ENCODE data around the gene CYTH1. TPM values are rescaled to one million over a fixed set of nuclear protein-coding genes. Genes with fewer than 3 reads are reported as not detected.
A peak's percentile ranks its signal among the peaks of the same experiment; 100 is the strongest.
"Not testable (repeated sequence)": the region's sequence is repeated elsewhere in the genome, so short reads cannot be mapped to it uniquely, and the experiment has no call there.

The CYTH1 gene
- total RNA-seq, 2 experiments from 2014 or later: 145 to 149 TPM

DNA sequence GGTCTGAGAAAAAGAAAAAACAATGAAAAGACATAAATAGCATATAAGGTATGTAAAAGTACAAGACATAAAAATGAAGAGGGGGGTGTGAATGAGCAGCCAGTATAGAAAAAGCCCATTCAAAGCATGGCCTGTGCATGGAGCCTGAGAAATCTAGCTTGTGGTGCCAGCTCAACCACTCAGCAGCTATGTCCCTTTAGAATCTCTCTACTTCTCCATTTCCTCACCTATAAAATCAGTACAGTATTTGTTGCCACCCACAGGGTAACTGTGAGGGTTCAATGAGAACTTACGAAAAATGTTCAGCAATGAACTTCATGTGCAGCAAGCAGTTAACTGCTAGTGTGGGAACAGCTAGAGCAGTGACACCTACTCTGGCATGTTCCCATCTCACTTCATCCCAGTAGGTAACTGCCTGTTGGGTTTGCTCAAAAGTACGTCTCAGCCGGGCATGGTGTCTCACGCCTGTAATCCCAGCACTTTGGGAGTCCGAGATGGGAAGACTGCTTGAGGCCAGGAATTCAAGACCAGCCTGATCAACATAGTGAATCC lies 15.3 kb downstream of the CYTH1 start:
- Mint-ChIP-seq H3K27me3 (ENCODE audit: low read depth) (no peaks in the 10 kb centered on the region), H3K36me3 (ENCODE audit: low read depth) (peaks cover 2% of the 10 kb centered on the region), H3K9me3 (no peaks in the 10 kb centered on the region), H3K4me1 (ENCODE audit: low read depth) (peaks cover 41% of the 10 kb centered on the region), H3K4me3 (no peak overlapping the region), H3K27ac (no peak overlapping the region)
- intact Hi-C loops (cut with micrococcal nuclease): no loop called here
- CTCF ChIA-PET: interaction anchor here (0.9 to 1.1 kb wide), 2 partner anchors 44 to 60 kb away, joined by 3 to 5 read pairs; no protein-coding TSS in a partner anchor
- DNase-seq: no peak

DNA sequence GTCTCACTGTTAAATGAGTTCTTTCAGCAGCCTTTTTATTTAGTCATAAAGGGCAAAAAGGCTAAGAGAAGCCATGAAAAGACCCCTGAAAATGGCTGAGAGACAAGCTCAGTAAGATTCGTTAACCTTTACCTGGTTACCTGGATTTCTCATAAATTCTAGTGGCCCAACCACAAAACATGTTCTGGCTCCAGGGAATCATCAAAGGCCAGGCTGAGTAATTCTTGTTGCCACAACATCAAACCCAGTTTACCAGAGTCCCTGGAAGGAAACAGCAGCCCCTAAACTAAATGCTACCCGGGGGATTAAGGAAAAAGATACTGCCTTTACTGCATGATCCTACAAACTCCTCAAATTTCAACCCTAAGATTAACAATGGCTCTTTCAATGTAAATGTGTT lies 15.8 kb downstream of the CYTH1 start:
- Mint-ChIP-seq H3K36me3 (ENCODE audit: low read depth) (no peaks in the 10 kb centered on the region), H3K4me1 (ENCODE audit: low read depth) (peaks cover 39% of the 10 kb centered on the region), H3K27ac (no peak overlapping the region), H3K4me3 (no peak overlapping the region), H3K27me3 (ENCODE audit: low read depth) (no peaks in the 10 kb centered on the region), H3K9me3 (no peaks in the 10 kb centered on the region)
- no peak for DNase-seq
- CTCF ChIA-PET: interaction anchor here (1.1 kb wide), 1 partner anchor 45 kb away, joined by 3 read pairs; no protein-coding TSS in a partner anchor
- intact Hi-C loops (cut with micrococcal nuclease): no loop called here

DNA sequence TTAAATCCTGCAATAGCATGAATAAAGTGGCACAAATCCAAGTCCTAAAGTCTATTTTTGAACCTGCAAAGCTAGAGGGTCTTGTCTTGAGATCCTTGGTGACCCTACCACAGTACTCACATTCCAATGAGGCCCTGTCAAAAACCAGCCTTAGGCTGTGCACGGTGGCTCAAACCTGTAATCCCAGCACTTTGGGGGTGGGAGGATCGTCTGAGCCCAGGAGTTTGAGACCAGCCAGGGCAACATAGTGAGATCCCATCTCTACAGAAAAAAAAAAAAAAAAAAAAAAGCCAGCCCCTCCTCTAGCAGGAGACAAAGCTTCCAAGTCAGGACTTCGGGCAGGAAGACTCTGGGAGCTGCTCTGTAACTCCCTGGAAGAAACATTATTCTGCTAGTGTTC lies 16.3 kb downstream of the CYTH1 start:
- no peaks in the 10 kb centered on the region for H3K9me3 Mint-ChIP-seq
- no peak overlapping the region for H3K4me3 Mint-ChIP-seq
- H3K27me3 Mint-ChIP-seq (ENCODE audit: low read depth): no peaks in the 10 kb centered on the region
- no peaks in the 10 kb centered on the region for H3K36me3 Mint-ChIP-seq (ENCODE audit: low read depth)
- H3K4me1 Mint-ChIP-seq (ENCODE audit: low read depth): peaks cover 41% of the 10 kb centered on the region
- peak overlapping the region; percentile 39 for H3K27ac Mint-ChIP-seq
- intact Hi-C loops (cut with micrococcal nuclease): no loop called here
- no peak for DNase-seq
- CTCF ChIA-PET: interaction anchor here (1.1 kb wide), 1 partner anchor 45 kb away, joined by 3 read pairs; no protein-coding TSS in a partner anchor

DNA sequence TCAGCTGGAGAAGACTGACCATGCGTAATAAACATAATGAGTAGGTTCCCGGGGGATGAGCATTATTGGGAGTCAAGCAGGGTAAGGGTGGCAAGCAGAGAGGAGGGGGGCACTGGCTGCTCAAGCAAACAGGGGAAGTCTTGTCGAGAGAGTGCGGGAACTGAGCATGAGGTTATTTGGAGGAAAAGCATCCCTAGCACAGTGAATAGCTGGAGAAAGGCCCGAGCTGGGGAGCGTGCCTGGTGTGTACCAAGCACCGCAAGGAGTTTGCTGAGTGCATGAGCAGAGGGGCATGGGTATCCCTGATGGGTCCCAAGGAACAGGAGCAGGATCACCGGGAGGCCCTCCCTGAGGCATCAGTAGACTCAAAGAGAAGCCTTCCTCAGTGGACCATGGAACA lies 17.2 kb downstream of the CYTH1 start:
- intact Hi-C loops (cut with micrococcal nuclease): no loop called here
- CTCF ChIA-PET: interaction anchor here (0.7 kb wide), 1 partner anchor 18 kb away, joined by 3 read pairs; no protein-coding TSS in a partner anchor
- Mint-ChIP-seq H3K9me3 (no peaks in the 10 kb centered on the region), H3K27me3 (ENCODE audit: low read depth) (no peaks in the 10 kb centered on the region), H3K27ac (peak overlapping the region; percentile 77), H3K4me1 (ENCODE audit: low read depth) (peaks cover 42% of the 10 kb centered on the region), H3K36me3 (ENCODE audit: low read depth) (no peaks in the 10 kb centered on the region), H3K4me3 (peak overlapping the region; percentile 7)
- no peak for DNase-seq

DNA sequence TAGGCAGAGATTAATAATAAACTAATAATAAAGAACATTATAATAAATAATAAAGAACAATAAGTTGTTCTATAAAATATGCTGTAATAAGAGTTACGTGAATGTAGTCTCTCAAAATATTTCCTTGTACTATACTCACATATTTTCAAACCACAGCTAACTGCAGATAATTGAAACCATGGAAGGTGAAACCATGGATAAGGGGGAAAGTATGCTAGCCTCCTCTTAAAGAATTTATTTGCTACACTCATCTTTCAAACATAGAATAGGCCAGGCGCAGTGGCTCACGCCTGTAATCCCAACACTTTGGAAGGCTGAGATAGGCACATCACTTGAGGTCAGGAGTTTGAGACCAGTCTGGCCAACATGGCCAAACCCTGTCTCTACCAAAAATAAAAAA lies 18.5 kb downstream of the CYTH1 start:
- Mint-ChIP-seq H3K36me3 (ENCODE audit: low read depth) (peaks cover 3% of the 10 kb centered on the region), H3K27me3 (ENCODE audit: low read depth) (no peaks in the 10 kb centered on the region), H3K4me3 (no peak overlapping the region), H3K4me1 (ENCODE audit: low read depth) (peaks cover 54% of the 10 kb centered on the region), H3K27ac (peak overlapping the region; percentile 46), H3K9me3 (no peaks in the 10 kb centered on the region)
- intact Hi-C loops (cut with micrococcal nuclease): no loop called here
- DNase-seq: no peak
- CTCF ChIA-PET: interaction anchor here (0.6 kb wide), 1 partner anchor 204 kb away, joined by 3 read pairs; no protein-coding TSS in a partner anchor

DNA sequence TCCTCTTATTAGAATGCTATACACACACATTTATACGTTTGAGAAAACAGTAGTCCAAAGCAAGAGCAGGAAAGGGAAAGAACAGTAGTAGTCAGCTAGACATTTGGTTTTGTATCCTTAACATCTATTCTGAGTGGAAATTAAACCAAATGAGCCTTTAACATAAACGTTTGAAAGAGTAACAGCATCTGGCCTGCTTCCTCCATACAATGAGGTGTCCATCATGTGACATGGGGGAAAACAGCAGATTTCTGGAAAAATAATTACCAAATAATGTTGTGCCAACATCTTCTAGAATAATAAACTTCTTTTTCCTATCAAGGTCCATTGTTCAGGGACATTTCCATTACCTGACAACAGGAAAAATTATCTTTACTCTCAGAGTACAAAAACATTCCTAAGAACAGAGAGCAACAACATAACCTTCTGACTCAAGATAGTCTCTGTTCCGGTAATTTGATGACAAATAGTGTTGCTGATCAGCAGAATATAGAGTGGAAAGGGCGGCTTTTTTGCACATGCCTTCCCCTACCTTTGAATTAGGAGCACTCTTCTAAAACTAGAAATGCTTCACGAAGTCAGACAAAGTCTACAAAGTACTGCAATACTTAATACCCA lies 20.2 kb downstream of the CYTH1 start:
- CTCF ChIA-PET: interaction anchor here (0.6 to 1.0 kb wide), 3 partner anchors 14 to 128 kb away, joined by 3 to 6 read pairs (median 3); no protein-coding TSS in a partner anchor
- Mint-ChIP-seq H3K4me3 (no peak overlapping the region), H3K27me3 (ENCODE audit: low read depth) (no peaks in the 10 kb centered on the region), H3K9me3 (no peaks in the 10 kb centered on the region), H3K27ac (peak overlapping the region; percentile 91), H3K36me3 (ENCODE audit: low read depth) (peaks cover 4% of the 10 kb centered on the region), H3K4me1 (ENCODE audit: low read depth) (peaks cover 70% of the 10 kb centered on the region)
- intact Hi-C loops (cut with micrococcal nuclease): loop anchor here (1.0 kb wide), 1 partner anchor 10 kb away; no protein-coding TSS in a partner anchor
- DNase-seq: peak; percentile 61

DNA sequence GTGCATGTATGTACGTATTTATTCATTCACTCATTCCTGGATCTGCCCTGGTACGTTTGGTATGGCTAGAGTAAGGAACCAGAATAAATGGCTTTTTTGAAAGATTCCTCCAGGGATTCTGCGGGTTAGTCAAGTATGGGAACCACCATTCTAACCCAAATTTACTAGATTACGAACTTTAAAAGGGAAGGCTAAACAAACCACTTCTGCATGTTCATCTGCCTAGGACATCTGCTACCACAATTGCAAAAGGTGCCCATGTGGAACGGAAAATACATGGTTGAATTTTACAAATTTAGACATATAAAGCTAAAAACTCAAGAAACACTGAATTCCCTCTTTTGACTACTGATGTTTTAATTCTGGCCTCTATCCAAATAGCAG lies 22.1 kb downstream of the CYTH1 start:
- CTCF ChIA-PET: interaction anchor here (0.5 to 1.6 kb wide), 2 partner anchors 11 to 53 kb away, joined by 3 to 9 read pairs; no protein-coding TSS in a partner anchor
- H3K9me3 Mint-ChIP-seq: no peaks in the 10 kb centered on the region
- intact Hi-C loops (cut with micrococcal nuclease): loop anchor here (1.0 kb wide), 3 partner anchors 9 to 19 kb away; no protein-coding TSS in a partner anchor
- no peak for DNase-seq
- H3K27ac Mint-ChIP-seq: peak overlapping the region; percentile 95
- no peaks in the 10 kb centered on the region for H3K27me3 Mint-ChIP-seq (ENCODE audit: low read depth)
- peaks cover 86% of the 10 kb centered on the region for H3K4me1 Mint-ChIP-seq (ENCODE audit: low read depth)
- peak overlapping the region; percentile 70 for H3K4me3 Mint-ChIP-seq
- peaks cover 7% of the 10 kb centered on the region for H3K36me3 Mint-ChIP-seq (ENCODE audit: low read depth)

DNA sequence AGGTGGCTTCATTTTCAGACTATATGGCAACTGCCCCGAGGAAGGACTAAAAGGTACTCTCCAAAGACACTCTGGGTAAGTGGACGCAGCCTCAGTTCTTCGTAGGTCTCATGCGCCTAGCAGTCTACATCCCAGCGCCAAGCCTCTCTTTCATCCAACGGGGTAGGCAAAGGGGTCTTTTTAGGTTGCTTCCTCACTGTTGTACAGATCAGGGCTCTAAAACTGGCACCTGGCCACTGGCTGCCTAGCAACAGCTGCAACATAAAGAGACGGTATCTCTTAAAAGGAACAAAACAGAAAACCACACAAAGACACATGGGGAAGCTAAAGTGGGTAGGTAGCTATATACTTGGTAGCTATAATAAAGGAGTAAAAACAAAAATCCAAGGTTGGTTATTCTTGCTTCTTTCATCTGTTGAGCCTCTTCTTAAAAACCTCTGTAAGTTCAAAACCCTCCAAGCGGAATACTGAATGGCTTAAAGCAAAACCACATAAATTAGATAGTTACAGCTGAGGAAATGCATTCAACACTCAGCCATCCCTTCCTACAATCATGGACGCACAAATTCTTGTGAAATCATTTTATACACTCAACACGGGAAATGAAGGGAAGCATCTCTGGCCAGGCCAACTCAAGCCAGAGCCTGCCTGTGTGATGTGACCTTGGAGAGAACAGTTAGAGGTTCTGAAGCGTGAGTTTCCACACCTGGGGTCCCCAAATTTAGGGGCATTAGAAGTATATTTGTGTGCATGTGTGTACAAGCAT lies 22.7 kb downstream of the CYTH1 start:
- intact Hi-C loops (cut with micrococcal nuclease): loop anchor here (1.0 kb wide), 3 partner anchors 10 to 20 kb away; no protein-coding TSS in a partner anchor
- Mint-ChIP-seq H3K36me3 (ENCODE audit: low read depth) (peaks cover 7% of the 10 kb centered on the region), H3K27me3 (ENCODE audit: low read depth) (no peaks in the 10 kb centered on the region), H3K4me3 (peak overlapping the region; percentile 70), H3K9me3 (no peaks in the 10 kb centered on the region), H3K4me1 (ENCODE audit: low read depth) (peaks cover 83% of the 10 kb centered on the region), H3K27ac (peak overlapping the region; percentile 95)
- CTCF ChIA-PET: interaction anchor here (0.5 to 1.6 kb wide), 3 partner anchors 12 to 52 kb away, joined by 3 to 9 read pairs (median 3); no protein-coding TSS in a partner anchor
- peak; percentile 86 for DNase-seq

DNA sequence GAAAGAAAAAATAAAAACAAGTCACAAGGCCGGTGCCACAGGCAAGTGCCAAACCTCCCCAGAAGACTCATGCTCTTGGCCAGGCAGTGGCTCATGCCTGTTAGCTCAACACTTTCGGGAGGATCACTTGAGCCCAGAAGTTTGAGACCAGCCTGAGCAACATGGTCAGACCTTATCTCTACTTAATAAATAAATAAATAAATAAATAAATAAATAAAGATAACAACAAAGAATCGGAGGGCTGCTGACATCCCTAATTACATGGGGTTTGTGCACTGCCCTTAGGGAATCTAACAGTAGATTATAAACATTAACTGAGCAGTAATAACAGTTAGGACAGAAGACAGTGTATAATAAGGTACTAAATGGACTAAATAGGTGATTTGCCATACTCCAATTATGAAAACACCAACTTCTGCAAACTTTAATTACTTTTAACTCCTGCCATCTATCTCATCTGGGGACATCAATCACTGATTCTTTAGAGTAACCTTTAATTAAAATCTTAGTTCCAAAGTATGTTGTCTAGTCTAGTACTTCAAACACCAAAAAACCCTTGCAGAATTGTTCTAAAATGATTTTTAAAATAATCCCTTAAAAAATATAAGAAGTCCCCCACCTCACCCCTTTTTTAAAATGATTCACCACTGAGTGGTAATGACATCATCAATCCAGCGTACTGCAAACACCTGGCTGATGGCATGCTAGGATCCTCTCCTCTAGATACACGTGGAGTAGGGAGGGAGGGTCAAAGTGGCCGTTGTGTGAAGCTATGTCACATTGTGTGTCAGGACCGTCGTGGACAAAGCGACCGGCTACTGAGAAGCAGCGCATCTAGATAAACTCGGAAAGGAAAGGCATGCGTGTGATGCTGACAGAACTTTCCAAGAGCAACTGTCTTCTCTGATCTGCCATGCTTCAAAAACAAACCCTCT lies 28.5 kb downstream of the CYTH1 start:
- peak overlapping the region; percentile 93 for H3K27ac Mint-ChIP-seq
- peak overlapping the region; percentile 57 for H3K4me3 Mint-ChIP-seq
- peaks cover 89% of the 10 kb centered on the region for H3K4me1 Mint-ChIP-seq (ENCODE audit: low read depth)
- intact Hi-C loops (cut with micrococcal nuclease): no loop called here
- H3K9me3 Mint-ChIP-seq: no peaks in the 10 kb centered on the region
- DNase-seq: peak; percentile 72
- H3K36me3 Mint-ChIP-seq (ENCODE audit: low read depth): peaks cover 4% of the 10 kb centered on the region
- CTCF ChIA-PET: interaction anchor here (0.6 to 0.8 kb wide), 2 partner anchors 25 to 46 kb away, joined by 3 read pairs; no protein-coding TSS in a partner anchor
- H3K27me3 Mint-ChIP-seq (ENCODE audit: low read depth): no peaks in the 10 kb centered on the region

DNA sequence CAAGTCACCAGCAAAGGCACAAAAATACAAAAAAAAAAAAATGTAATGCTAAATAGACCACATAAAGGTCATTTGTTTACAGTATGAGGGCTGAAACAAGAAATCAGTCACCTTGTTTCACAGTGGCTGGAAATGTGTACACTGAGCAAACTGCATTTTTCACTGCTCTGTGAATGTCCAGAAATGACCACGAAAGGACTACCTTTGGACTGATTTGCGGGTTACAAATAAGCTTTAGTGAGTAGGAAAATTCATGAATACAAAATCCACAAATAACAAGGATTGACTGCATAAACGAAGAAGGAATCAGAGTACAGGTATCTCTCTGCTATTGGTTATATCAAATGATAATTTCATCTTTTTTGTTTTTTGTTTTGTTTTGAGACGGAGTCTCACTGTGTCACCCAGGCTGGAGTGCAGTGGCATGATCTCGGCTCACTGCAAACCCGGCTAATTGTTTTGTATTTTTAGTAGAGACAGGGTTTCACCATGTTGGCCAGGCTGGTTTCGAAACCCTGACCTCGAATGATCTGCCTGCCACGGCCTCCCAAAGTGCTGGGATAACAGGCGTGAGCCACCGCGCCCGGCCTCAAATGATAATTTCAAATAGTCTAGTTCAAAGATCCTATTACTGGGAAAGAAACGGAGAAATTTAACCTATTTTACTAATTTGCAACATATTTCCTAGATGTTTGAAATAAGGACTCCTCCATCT lies 30.5 kb downstream of the CYTH1 start:
- H3K4me1 Mint-ChIP-seq (ENCODE audit: low read depth): peaks cover 88% of the 10 kb centered on the region
- CTCF ChIA-PET: interaction anchor here (1.2 kb wide), 1 partner anchor 16 kb away, joined by 3 read pairs; no protein-coding TSS in a partner anchor
- H3K27me3 Mint-ChIP-seq (ENCODE audit: low read depth): no peaks in the 10 kb centered on the region
- H3K4me3 Mint-ChIP-seq: no peak overlapping the region
- DNase-seq: no peak
- peak overlapping the region; percentile 93 for H3K27ac Mint-ChIP-seq
- H3K9me3 Mint-ChIP-seq: no peaks in the 10 kb centered on the region
- intact Hi-C loops (cut with micrococcal nuclease): no loop called here
- peaks cover 2% of the 10 kb centered on the region for H3K36me3 Mint-ChIP-seq (ENCODE audit: low read depth)

DNA sequence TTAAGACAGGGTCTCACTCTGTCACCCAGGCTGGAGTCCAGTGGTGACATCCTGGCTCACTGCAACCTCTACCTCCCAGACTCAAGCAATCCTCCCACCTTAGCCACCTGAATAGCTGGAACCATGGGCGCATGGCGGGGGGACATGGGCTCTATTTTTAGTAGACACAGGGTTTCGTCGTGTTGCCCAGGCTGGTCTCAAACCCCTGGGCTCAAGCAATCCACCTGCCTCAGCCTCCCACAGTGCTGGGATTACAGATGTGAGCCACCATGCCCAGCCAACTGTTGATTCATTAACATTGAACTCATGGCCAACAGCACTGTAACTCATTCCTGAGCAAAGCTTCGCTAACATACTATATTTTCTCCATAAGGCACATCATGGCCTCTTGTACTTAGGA lies 31.1 kb downstream of the CYTH1 start:
- peaks cover 88% of the 10 kb centered on the region for H3K4me1 Mint-ChIP-seq (ENCODE audit: low read depth)
- H3K4me3 Mint-ChIP-seq; H3K9me3 Mint-ChIP-seq; intact Hi-C loops (cut with micrococcal nuclease); H3K36me3 Mint-ChIP-seq (ENCODE audit: low read depth); DNase-seq; CTCF ChIA-PET; H3K27me3 Mint-ChIP-seq (ENCODE audit: low read depth): not testable (repeated sequence)
- peak overlapping the region; percentile 93 for H3K27ac Mint-ChIP-seq

All from activated naive CD4-positive, alpha-beta T cell treated with anti-CD3 and anti-CD28 coated beads for 36 hours (primary cell).